LNCAP (cell line): ENCODE measurements around the gene THG1L.

Source experiments
- TF ChIP-seq, protein P1 (sequence below): fragments of 450-650 bp; IDR thresholded peaks from 2 replicates; pipeline ENCODE4 v1.5.1; 2017; ENCODE audit warnings: mild to moderate bottlenecking

Gene THG1L

DNA sequence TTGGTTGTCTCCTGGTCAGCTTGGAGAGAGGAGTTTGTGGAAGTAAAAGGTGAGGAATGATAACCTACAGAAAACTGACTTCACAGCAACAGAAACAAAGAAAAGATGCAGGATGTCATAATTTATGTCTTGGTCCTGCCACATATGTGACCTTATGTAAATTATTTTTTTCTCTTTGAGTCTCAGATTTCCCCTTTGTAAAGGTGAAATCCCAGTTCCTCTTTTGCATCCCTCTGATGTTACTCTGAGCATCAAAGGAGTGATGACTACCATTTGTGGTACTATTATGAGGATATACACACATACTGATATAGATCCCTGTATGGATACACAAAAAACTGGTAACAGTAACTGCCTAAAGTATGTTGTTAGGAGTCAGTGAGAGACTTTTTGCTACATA lies 1.4 kb upstream of the THG1L start:
- TF ChIP-seq, protein P1, sequence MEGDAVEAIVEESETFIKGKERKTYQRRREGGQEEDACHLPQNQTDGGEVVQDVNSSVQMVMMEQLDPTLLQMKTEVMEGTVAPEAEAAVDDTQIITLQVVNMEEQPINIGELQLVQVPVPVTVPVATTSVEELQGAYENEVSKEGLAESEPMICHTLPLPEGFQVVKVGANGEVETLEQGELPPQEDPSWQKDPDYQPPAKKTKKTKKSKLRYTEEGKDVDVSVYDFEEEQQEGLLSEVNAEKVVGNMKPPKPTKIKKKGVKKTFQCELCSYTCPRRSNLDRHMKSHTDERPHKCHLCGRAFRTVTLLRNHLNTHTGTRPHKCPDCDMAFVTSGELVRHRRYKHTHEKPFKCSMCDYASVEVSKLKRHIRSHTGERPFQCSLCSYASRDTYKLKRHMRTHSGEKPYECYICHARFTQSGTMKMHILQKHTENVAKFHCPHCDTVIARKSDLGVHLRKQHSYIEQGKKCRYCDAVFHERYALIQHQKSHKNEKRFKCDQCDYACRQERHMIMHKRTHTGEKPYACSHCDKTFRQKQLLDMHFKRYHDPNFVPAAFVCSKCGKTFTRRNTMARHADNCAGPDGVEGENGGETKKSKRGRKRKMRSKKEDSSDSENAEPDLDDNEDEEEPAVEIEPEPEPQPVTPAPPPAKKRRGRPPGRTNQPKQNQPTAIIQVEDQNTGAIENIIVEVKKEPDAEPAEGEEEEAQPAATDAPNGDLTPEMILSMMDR = no peak

DNA sequence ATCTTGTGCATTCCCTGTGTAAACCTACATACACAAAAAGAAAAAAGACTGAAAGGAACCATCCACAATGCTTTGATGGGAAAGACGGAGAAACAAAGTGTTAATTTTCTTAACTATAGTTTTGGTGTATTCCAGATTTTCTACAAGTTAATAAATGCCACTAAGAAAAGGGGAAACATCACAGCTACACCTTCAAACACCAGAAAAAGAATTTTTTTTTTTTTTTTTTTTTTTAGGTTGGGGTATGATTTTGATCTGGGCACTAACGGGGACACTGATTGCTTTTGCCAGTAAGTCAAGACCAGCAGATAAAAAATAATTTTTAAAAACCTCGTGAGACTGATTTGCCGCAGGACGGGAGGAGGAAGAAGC lies 334 bp upstream of the THG1L start:
- TF ChIP-seq, protein P1 = no peak

DNA sequence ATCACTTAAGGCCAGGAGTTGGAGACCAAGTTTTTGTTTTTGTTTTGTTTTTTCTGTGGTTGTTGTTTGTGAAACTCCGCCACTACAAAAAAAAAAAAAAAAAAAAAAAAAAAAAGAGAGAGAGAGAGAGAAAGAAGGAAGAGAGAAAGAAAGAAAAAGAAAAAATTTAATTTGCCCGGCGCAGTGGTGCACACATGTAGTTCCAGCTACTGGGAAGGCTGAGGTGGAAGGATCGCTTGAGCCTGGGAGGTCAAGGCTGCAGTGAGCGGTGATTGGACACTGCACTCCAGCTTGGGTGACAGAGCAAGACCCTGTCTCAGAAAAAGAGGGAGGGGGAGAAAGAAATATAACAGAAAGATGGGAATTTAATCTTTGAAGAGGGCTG lies 902 bp downstream of the THG1L start:
- TF ChIP-seq, protein P1 = no peak

DNA sequence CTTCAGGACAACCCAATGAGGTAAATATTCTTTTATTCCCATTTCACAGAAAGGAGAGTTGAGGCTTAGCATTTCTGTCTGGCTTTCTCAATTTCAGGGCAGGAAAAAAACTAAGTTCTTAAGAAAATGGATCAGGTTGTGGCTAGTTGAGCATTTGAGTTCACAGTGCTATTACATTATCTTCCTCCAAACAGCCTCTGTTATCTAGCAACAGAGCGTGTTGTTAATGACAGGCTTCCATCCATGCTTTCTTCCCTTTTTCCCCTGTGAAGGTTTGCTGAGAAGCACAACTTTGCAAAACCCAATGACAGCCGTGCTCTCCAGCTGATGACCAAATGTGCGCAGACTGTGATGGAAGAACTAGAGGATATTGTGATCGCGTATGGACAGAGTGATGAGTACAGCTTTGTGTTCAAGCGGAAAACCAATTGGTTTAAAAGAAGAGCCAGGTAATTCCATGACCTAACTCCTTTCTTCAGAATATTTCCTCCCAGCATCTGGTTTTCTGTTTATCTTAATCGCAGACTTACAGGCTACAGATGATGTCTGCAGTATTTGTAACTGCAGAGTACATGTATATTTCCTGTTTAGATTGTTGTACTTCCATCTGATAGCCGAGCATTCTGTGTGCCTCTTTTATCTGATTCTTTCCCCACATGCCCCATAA lies 1.5 kb downstream of the THG1L start:
- TF ChIP-seq, protein P1 = no peak

DNA sequence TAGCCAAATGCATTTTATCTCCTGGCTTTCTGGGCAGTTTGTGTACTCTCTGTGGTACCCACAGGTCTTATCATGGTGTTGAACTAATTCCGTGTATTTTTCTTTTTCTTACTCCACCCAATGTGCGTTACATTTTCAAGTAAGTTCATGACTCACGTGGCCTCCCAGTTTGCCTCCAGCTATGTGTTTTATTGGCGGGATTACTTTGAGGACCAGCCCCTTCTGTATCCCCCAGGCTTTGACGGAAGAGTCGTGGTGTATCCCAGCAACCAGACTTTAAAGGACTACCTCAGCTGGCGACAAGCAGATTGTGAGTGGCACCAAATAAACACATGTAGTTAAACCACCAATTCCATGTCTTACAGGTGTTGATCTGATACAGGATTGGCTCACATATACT lies 3.2 kb downstream of the THG1L start:
- TF ChIP-seq, protein P1 = no peak

DNA sequence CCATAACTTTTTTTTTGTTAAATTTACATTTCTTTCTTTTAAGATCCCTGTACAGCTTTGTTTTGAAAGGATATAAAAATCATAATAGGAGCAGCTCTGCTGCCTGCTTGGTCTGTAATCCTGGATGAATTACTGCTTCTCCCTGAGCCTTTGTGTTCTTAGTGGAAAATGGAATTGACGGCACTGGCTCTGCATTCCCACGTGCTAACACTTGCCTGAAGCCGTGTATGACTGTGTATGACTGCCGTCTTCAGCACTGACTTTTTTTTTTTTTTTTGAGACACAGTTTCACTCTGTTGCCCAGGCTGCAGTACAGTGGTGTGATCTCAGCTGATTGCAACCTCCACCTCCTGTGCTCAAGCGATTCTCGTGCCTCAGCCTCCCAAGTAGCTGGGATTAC lies 4.8 kb downstream of the THG1L start:
- TF ChIP-seq, protein P1 = no peak

DNA sequence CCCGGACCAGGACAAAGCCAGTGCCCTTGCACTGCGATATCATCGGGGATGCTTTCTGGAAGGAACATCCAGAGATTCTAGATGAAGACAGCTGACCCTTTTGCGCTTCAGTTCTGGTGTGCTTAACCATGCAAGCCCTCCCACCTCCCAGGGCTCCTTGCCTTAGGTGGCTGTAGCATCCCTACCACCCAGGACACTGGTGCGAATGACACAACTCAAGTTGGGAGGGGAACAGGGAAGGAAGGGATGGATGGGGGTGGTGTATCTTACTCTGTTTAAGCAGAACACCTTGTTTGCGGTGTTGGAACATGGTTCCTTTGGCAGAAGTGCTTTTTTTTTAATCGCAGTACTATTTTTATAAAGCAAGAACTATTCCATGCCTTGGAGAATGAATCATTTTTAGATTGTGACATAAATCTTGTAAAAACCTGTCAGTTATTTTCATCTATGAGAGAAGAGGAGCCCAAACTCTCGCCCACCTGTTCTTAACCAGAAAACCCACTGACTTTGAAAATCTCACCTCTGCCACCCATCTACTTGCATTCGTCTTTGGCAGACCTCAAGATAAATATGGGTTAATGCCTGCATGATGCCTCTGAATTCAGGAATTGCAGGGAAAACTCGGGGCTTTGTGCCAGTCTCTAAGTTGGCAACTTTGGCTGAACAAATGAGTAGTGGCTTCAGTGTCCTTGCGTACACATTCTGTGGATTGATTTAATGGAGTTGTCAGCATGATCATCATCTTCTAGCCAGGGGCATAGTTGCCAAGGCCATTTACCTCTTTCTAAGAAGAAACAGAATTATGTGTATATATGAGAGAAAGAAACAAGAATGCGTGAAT lies 8.4 kb downstream of the THG1L start:
- TF ChIP-seq, protein P1 = no peak
